22Rv1 (cell line): Measurements from ENCODE around the gene FGGY.

Source experiments
- H3K27ac ChIP-seq: fragments of 450-650 bp; 2 replicates; pipeline ENCODE4 v1.5.1; 2017
- CTCF ChIP-seq: fragments of 450-650 bp; IDR thresholded peaks from 2 replicates; pipeline ENCODE4 v1.5.1; 2017; ENCODE audit warnings: mild to moderate bottlenecking
- ZFX ChIP-seq: fragments of 450-650 bp; IDR thresholded peaks from 2 replicates; pipeline ENCODE4 v1.6.1; 2017; ENCODE audit warnings: antibody characterized with exemption, borderline replicate concordance

The FGGY gene

GRCh38 chr1:59506952-59507351 is 210.1 kb downstream of the FGGY start:
- TF ChIP-seq ZFX (no peak), CTCF (no peak)
- H3K27ac ChIP-seq, result peak overlapping the region; percentile 23; the same call in 1 of the 2 replicates

DNA sequence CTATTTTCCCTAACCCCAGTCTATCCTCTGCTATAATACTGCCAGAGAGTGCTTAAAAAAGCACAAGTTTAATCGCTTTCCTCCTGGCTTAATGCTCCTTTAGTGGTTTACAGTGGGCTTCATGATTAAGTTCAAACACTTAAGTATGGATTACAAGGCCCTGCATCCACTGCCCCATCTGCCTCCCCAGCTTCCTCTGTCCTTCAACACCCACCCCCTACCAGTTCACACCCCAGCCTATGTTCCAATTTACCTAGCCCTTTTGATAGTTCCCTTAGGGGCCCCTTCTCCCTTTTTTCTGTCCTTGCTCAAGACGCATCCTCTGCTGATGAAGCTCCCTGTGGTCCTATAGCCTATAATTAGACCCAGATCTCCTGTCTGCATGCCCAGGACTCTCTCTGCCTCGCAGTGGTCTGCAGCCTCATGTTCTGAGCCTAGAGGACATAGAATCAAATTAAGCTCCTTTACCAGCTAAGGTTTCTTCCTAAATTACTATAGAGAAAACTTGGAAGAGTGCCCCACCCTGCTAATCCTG is 212.5 kb downstream of the FGGY start:
- TF ChIP-seq ZFX, result no peak
- TF ChIP-seq CTCF, result no peak
- no peak overlapping the region for H3K27ac ChIP-seq

- no peak overlapping the region for H3K27ac ChIP-seq
- TF ChIP-seq CTCF, result no peak
- no peak for TF ChIP-seq ZFX
These were observed 213.4 kb downstream of the FGGY start for GRCh38 chr1:59510249-59510648.

DNA sequence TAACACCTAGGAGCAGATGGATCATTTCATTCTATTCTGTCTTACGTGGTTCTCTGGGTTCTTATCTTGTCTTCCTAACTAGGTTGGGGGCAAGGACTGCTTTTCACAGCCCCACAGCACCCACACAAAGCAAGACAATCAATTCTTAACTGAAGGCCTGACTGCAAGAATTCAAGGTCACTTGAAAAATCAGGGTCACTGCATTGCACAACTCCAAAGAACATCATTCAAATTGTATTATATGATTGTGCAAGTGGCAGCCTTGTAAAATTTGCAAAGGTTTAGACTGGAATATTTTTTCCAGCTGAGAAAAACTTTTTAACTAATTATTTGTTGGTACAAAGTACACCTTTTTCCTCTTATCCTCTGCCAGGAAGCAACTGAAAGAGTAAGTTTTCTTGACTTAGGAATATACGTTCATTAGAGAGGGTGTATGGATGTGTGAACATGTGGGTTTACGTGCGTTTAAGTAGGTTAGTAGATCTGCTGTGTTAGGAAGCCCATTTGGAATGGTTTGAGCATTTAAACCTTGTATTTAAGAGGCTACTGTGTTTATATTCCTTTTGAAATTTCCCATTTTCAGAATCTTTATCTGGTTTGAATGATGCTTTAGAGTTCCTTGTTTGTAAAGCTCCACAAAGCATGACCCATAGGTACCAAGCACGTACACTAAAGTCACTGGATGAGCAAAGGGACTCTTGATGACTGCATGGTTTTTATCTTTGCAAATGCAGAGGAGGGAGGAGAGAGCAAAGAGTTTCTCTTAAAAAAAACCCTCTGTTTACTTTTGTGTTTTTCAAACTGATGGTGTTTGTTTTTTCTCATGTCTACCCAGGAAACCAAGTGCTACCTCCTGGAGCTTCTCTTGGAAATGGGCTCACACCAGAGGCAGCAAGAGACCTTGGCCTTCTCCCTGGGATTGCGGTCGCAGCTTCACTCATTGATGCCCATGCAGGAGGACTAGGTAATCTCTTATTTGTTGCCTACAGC is 214.9 kb downstream of the FGGY start:
- TF ChIP-seq ZFX (no peak), CTCF (no peak)
- H3K27ac ChIP-seq, result no peak overlapping the region

DNA sequence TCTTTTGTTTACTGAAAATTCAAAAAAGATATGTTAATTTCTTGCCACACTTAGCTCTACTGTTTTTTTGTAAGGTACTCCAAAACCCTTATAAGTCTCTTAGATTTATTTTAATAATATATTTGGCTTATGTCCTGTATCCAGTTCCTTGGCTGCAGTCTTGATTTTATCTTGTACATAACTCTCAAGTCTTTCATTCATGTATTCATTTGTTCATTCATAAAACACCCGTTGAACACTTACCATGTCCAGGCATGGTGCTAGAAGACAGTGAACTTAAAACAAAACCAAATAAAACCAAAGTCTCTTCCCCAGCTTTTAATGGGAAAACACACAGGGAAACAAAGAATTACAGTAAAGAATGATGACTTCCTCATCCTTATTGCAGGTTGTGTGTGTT is 215.8 kb downstream of the FGGY start:
- H3K27ac ChIP-seq, result no peak overlapping the region
- TF ChIP-seq ZFX (no peak), CTCF (no peak)

GRCh38 chr1:59514061-59514909 is 217.4 kb downstream of the FGGY start:
- TF ChIP-seq CTCF (no peak), ZFX (no peak)
- no peak overlapping the region for H3K27ac ChIP-seq
